GM19023 (cell line): Measurements from ENCODE around the gene TMUB1.

Experiments used
- ATAC-seq: cut with Tn5 transposase; IDR thresholded peaks from one replicate; pipeline ENCODE4 v1.9.1; 2021; ENCODE audit warnings: mild to moderate bottlenecking, moderate library complexity; ENCODE audit not compliant: unreplicated experiment

The TMUB1 gene

DNA sequence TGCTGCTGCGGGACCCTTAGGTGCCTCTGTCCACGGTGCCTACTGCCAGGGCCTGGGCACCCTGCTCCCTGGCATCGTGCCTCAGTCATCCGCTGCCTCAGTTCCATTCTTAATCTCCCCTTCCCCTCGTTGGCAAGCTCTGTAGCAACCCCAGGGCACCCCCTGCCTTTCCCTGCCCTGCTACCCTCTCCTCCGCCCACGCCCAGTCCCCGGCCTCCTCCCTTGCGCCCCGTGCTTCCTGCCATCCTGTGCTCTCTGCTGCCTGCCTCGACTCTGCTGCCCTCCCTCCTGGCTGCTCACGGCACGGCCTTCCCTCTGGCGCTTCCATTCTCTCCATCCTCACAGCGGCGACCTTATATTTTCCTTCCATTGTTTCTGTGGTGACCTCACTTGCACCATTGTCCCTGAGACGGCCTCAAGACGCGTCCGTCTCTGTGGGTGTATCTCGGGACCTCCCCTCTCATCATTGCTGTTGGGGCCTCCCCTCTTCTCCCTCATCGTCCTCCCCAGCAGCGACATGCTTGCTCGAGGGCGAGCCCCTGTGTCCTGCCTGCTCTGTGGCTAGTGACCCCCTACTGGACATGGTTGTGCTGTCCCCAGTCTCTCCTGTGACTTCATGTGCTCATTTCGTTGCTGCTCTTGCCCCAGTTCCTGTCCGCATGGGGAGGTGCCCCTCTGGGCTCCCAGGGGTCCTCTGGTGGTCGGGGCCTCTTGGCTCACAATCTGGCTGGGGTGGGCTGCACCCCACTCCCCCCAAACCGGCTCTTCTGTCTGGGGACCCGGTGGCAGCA, 38.3 kb upstream of the TMUB1 start:
- no peak for ATAC-seq

DNA sequence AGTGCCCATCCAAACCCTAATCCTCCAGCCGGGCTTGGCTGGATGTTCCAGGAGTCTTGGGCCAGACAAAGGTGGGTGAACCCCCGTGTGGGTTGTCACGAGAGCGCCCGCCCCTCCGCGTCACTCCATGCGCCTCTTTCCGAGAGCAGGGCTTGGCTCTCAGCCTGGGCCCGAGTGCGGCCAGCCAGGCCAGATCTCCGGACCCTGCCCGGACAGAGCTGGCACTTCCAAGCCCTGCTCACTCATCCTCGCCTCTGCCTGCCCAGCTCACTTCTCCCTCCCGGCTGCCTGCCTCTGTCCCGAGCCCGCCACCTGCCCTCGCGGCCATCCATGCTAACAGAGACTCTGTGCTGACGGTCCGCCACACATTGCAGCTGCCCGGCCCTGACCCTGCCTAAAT, 37.6 kb upstream of the TMUB1 start:
- no peak for ATAC-seq

DNA sequence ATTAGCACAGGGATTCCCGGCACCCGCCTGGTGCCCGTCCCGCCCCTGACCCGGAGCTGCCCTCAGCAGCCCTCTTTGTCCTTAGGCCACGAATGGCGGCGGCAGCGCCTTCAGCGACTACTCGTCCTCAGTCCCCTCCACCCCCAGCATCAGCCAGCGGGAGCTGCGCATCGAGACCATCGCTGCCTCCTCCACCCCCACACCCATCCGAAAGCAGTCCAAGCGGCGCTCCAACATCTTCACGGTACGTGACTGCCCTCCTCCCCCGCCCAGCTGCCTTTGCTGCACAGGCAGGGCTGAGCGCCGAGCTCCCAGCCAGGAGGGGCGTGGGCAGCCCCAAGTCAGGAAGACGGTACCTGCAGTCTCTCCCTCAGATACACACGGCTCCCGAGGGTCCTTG, 36.6 kb upstream of the TMUB1 start:
- no peak for ATAC-seq

DNA sequence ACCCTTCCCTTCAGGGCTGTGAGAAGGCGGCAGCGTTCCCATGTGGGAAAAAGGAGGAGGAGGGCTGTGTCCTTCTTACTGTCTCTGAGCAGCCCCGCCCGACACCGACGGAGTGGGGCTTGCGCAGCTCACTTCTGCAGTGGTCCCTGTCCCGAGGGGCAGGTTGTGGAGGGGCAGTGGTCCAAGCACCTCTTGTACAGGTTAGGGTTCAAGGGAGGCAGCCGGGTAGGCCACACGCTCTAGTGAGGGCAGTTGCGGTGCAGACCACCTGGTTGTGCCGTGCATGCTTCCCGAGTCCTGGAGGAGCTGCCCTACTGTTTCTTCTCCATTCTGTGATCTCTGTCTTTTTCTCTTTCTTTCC, 35.7 kb upstream of the TMUB1 start:
- no peak for ATAC-seq

DNA sequence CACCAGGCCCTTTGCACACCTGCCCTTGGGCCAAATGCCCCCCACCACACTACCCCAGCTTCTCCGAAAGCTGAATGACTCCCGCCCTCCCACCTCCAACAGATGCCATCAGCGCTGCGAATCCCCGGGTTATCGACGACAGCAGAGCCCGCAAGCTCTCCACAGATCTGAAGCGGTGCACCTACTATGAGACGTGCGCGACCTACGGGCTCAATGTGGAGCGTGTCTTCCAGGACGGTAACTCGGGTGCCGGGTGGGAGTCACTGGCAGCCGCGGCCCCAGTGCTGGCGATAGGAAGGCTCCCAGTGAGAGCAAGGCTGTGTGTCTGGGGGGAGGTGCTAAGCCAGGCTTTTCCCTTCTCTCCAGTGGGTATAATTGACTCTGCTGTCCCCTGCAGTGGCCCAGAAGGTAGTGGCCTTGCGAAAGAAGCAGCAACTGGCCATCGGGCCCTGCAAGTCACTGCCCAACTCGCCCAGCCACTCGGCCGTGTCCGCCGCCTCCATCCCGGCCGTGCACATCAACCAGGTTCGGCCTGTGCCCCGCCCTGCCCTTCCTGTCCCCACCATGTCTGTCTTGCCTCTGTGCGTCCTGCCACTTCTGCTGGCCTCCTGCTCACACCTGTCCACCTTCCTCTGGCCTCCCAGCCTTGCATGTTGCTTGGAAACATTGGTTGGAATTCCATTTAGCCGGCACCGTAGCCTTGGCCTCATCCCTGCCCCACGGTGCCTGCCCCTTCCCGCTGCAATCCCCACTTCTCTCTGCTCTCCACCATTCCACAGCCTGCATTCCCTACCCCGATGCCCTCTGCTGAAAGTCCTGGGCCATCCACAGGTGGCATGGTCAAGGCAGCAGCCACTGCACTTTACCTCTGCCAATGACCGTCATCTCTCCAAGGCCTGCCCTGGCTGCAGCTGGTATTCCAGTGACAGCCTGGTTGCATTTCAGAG, 35.1 kb upstream of the TMUB1 start:
- no peak for ATAC-seq

DNA sequence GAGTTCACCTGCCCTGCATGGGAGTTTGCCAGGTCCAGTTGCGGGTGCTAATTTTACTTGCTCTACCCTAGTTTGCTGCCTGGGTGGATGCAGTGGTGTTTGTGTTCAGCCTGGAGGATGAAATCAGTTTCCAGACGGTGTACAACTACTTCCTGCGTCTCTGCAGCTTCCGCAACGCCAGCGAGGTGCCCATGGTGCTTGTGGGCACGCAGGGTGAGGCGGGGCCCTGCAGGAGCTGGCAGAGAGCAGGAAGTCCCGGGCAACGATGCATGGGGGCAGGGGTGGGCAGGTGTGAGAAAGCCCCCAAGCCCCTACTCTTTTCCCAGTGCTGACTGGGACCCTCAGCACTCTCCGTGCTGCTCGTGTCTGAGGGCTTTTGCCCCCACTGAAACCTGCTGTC, 34.3 kb upstream of the TMUB1 start:
- no peak for ATAC-seq

DNA sequence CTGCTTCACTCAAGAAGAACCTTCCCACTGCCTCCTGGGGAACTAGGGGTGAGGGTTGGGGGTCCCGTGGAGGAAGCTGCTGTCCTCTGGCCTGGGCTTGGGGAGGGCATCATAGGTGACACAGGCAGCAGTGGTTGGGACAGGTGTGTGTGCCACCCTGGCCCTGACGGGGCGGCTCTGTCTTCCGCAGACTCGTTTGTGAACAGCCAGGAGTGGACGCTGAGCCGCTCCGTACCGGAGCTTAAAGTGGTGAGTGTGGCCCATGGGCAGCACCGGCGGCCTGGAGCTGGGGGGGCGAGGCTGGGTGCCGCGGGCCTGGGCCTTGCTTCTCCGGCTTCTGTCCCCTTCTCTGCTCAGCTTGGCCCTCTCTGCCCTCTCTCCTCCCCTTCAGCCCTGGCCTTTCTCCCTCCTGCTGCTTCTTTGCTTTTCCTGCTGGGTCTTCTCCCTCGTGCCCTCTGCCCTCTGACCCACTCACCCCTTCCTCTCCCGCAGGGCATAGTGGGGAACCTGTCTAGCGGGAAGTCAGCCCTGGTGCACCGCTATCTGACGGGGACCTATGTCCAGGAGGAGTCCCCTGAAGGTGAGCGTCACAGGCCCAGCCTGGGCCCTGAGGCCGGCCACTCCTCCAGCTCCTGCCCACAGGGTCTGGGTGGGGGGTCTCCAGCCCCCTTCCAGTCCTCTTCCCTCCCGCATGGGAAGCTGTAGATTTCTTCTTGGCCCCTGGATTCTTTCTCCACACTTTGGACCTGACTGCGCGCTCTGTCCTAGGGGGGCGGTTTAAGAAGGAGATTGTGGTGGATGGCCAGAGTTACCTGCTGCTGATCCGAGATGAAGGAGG, 33.5 kb upstream of the TMUB1 start:
- ATAC-seq = no peak

DNA sequence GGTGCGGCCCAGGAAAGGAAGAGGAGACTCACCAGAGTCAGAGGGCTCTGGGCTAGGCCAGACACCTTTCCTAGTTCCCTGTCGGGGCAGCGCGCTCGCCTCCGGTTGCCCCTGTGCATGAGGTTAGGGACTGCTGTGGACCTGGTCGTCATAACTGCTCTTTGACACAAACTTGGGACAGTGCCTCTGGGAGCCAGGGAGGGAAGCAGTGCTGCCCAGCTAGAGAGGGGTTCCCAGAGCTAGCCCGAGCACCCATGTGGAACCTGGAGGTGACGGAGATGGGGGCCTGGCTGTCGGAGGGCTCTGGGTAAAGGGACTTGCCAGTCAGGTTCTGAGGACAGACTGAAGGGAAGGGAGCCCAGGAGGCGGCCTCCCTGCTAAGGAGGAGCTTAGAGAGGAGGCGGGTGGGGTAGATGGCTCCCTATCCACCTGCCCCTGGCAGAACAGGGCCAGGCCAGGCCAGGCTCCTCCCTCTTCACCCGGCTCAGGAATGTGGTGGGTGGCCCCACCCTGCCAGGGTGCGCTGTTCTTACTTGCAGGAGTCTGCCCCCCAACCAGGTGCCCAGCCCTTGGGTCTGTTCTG, 32.6 kb upstream of the TMUB1 start:
- ATAC-seq = no peak

DNA sequence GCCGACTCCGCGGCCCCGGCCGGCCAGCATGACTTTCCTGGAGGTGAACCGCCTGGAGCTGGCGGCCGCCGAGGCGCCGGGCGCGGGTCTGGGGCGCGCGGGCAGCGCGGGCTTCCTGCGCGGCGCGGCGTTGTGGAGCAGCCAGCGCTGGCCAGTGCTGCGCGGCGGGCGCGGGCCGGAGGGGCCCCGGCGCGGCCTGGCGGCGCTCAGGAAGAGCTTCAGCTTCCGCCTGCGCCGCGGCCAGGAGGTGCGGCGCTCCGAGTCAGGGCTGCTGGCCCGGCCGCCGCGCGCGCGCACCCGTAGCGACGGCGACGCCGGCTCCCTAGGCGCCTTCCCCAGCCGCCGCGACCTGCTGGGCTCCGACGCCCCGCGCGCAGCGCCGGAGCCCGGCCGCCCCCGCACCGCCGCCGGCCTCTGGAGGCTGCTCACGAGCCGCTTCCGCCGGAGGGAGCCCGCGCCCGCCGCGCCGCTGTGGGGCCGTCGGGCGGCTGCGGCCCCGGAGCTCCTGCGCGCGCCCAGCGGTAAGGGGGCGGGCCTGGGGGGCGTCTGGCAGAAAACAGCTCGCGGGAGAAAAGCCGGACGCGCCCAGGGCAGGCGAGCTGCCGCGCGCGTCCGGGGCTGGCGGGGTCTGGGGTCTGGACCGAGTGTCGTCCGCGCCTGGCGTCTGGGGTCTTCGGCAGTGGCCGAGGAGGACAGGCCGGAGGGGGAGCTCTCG, 32.0 kb upstream of the TMUB1 start:
- ATAC-seq = no peak

DNA sequence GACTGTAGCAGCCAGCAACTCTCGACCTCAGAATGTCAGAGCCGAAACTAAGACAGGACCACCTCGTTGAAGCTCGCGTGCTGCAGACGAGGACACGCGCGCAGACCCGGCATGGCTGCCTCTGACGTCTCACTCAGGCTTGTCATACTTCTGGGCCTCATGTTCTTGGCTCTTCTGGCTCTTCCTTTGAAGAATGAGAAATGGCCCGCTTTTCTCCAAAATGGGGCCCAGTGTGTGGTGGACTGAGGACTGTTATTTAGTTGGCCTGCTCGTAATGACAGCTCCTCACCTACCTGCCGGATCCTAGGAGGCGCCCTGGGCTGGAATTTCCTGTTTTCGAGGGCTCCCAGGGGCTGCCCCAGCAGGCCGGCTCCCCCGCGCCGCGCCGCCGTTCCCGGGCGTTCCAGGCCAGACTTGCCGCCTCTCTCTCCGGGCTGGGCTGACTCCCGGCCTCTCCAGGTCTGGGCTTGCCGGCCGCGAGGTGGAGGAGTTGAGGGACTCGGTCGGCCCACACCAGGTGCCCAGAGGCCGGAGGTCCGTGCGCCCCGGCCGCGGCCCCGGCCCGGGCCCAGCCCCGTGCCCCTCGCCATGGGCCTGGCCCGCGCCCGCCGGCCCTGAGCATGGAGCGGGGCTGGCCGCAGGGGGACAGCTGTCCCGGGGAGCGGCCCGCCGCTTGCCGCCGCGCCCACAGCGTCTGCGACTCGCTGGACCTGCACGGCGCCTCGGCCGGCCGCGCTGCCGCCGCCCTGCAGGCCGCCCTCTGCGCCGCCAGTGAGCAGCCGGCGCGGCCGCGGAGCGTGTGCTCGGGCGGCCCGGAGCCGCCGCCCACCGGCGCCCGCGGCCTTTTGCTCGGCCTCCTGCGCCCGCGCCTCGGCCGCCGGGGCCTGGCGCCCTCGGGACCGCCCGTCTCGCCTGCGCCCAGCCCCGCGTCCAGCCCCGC, 31.1 kb upstream of the TMUB1 start:
- ATAC-seq = no peak

DNA sequence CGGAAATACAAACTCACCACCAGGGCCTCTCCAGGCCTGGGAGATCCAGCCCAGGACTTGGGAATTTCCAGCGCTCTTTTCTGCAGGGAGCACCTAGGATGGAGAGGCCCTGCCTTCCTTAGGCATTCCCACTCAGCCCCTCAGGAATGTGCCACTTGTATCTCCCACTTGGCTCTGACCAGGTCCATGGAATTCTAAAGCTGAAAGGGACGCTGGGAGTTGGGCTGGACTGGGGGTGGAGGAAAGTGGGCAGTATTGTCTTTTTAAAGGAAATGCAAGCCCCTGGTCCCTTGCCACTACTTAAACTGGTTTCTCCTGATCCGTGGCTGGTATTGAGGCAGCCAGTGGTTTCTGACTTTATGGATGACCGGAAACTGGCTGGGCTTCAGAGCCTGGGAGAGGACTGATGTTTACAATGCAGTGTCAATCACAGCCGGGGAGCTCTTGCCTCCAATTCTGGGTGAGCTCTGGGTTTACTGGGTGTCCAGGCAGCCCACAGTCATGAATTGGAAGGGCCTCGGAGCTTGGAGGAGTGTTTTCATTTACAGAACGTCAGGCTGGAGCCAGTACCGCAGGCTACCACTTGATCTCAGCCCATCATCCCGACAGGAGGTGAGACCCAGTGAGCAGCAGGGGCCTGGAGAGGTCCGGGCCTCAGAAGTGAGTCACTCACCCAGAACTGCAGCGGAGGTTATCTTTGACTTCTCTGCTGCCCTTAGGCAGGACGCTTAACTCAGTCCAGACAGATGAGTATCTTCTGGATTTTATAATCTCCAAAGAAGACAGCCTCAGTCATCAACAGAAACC, 30.3 kb upstream of the TMUB1 start:
- no peak for ATAC-seq

DNA sequence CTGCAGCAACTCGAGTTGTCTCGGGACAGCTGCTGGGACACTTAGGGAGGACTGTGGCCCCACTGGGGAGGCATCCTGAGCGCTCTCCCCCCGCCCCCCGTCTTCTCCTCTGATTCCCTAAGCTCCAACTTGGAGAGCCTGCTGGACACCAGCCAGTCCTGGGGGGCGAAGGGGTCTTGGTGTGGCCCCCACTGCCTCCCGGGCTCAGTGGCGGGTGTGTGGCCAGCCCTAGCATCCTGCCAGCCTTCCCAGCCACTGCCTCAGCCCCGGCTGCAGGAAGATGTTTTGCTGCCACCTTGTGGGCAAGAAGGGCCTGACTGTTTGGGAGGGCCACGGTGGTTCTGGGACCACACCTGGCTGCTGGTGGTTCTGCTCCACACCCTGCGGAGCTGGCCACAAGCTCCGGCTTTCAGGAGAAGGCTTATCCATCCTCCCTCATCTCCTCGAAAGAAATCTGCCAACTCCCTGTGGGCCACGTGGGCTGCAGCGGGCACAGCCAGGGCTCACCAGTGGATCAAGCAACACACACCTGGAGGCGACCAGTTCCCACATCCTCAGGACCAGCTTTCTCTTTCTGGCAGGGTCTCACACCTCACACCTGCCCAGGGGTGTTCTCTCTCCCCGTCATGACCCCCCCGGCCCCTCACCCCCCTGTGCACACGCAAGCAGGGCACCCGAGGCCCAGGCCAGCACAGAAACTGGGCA, 27.8 kb upstream of the TMUB1 start:
- ATAC-seq = peak; percentile 89

DNA sequence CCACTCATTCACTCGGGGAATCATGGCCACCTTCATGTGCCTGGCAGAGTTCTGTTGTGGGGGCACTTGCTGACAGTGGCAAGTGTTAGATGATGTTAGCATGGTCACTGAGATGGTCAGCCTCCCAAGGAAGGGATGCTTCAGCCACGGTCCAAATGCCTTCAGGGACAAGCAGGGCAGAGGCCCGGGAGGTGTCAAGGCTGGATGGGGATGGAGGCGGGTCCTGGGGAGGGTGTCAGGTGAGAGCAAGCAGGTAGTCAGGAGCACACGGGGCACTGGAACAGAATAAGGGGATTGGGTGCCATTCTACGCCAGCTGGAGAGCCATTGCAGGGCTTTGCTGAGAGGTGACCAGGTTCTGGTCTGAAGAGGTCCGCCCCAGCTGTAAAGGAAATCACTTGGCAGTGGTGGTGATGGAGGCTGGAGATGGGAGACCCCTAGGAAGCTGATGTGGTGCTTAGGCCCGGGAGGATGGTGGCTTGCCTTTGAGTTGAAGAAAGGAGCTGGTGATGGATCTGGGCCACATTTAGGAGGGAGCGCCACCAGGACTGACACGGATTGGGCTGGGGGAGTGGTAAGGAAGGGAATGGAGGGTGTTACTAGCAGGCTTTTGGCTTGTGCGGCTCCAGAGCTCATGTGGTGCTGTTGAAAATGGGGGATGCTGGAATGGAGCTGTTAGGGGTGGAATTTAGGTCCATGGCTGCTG, 27.1 kb upstream of the TMUB1 start:
- no peak for ATAC-seq

DNA sequence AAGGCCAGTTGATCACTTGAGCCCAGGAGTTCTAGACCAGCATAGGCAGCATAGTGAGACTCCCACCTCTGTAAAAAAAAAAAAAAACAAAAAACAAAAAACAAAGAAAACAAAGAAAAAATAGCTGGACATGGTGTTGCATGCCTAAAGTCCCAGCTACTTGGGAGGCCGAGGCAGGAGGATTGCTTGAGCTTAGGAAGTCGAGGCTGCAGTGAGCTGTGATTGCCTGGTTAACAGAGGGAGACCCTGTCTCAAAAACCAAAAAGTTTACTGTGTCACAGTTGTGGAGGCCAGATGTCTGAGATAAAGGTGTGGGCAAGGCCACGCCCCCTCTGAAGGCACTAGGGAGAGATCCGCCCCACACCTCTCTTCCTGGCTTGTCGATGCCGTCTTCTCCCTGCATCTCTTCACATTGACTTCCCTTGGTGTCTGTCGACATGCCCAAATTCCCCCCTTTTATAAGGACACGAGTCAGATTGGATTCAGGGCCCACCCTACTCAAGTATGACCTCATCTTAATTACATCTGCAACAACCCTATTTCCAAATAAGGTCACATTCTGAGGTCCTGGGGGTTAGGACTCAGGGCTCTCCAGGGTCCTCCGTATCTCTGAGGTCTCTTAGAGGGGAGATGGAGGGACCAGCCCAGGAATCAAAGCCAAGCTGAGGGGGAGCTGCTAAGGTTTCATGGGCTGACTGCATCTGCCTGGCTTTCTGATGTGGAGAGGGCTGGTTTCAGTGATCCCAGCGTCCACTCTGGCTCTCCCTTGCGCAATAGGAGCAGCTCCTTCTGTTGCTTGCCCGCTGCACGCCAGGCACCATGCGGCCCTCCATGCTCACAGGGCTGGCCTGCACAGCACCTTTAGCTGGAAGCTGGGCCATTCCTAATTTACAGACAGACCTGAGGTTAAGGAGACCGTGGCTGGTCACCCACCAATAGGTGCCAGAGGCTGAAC, 26.1 kb upstream of the TMUB1 start:
- ATAC-seq = no peak

DNA sequence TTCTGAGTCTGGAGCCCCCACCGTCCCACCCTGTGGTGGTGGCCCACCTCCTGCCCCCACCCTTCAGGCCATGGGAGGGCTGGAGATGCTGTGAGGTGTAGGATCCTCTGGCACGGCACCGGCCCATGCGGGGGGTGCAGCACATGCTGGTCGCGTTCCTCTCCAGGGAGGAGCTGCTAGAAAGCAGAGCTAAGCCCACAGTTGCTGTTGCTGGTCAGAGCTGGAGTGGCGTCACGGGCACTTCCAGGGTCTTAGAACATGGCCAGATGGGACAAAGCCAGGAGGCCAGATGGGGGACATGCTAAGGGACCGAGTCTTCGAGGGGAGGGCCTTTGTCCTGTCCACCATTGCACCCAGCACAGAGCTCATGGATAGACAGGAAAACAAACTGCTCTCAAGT, 24.6 kb upstream of the TMUB1 start:
- ATAC-seq = no peak
